HG02678 (cell line): Measurements from ENCODE around the gene OBSCN.

Source experiments
- ATAC-seq: cut with Tn5 transposase; IDR thresholded peaks from one replicate; pipeline ENCODE4 v1.9.1; 2021; ENCODE audit warnings: mild to moderate bottlenecking, moderate library complexity; ENCODE audit not compliant: unreplicated experiment

The OBSCN gene

GRCh38 chr1:228350179-228350742, 142.4 kb downstream of the OBSCN start:
- no peak for ATAC-seq

GRCh38 chr1:228350831-228351781, 143.3 kb downstream of the OBSCN start:
- ATAC-seq: no peak

- ATAC-seq: no peak
Observed at GRCh38 chr1:228351850-228352249, 144.0 kb downstream of the OBSCN start.

- no peak for ATAC-seq
Observed at GRCh38 chr1:228352677-228353481, 145.0 kb downstream of the OBSCN start.

- no peak for ATAC-seq
Observed at GRCh38 chr1:228353601-228354371, 145.9 kb downstream of the OBSCN start.

- ATAC-seq: no peak
Observed at GRCh38 chr1:228354390-228355320, 146.8 kb downstream of the OBSCN start.

GRCh38 chr1:228356897-228357680, 149.2 kb downstream of the OBSCN start:
- ATAC-seq: no peak

GRCh38 chr1:228358039-228358763, 150.4 kb downstream of the OBSCN start:
- no peak for ATAC-seq

- no peak for ATAC-seq
Observed at GRCh38 chr1:228358764-228359612, 151.1 kb downstream of the OBSCN start.

GRCh38 chr1:228359613-228360532, 152.0 kb downstream of the OBSCN start:
- ATAC-seq: no peak

GRCh38 chr1:228360533-228361313, 152.9 kb downstream of the OBSCN start:
- ATAC-seq: no peak

GRCh38 chr1:228361314-228362140, 153.7 kb downstream of the OBSCN start:
- no peak for ATAC-seq

GRCh38 chr1:228362141-228362883, 154.5 kb downstream of the OBSCN start:
- no peak for ATAC-seq
